Measurements from ENCODE around the gene NAT16. TPM values are rescaled to one million over a fixed set of nuclear protein-coding genes. Genes with fewer than 3 reads are reported as not detected.
A peak's percentile ranks its signal among the peaks of the same experiment; 100 is the strongest.

The NAT16 gene
- total and polyA plus RNA-seq, 9 of the 15 experiments (the other 6 are each of a cell fraction or from before 2014, with no cell fraction given) = 0.04 TPM; not detected in 8

DNA sequence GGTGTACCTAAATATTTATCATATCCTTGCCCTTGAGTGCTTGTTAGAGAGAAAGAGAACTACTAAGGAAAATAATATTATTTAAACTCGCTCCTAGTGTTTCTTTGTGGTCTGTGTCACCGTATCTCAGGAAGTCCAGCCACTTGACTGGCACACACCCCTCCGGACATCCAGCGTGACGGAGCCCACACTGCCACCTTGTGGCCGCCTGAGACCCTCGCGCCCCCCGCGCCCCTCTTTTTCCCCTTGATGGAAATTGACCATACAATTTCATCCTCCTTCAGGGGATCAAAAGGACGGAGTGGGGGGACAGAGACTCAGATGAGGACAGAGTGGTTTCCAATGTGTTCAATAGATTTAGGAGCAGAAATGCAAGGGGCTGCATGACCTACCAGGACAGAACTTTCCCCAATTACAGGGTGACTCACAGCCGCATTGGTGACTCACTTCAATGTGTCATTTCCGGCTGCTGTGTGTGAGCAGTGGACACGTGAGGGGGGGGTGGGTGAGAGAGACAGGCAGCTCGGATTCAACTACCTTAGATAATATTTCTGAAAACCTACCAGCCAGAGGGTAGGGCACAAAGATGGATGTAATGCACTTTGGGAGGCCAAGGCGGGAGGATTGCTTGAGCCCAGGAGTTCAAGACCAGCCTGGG lies 41.8 kb downstream of the NAT16 start (continued):
- TF ChIP-seq RFX7 (CRISPR knock-in tag; IDR thresholded peaks at IDR 0.05) = no peak
- TF ChIP-seq HDAC6 (IDR thresholded peaks at IDR 0.05; ENCODE audit: low read depth, low read length) = no peak
- peak; percentile 70; the same call in 1 of the 2 replicates for TF ChIP-seq TARDBP (IDR thresholded peaks at IDR 0.05)
- no peak for TF ChIP-seq MECOM (CRISPR knock-in tag; IDR thresholded peaks at IDR 0.05)
- TF ChIP-seq RBM22 (IDR thresholded peaks at IDR 0.05; ENCODE audit: low read depth, low read length, poor library complexity, severe bottlenecking) = no peak
- TF ChIP-seq PPARD (CRISPR knock-in tag; IDR thresholded peaks at IDR 0.05) = no peak
- TF ChIP-seq, protein P1, sequence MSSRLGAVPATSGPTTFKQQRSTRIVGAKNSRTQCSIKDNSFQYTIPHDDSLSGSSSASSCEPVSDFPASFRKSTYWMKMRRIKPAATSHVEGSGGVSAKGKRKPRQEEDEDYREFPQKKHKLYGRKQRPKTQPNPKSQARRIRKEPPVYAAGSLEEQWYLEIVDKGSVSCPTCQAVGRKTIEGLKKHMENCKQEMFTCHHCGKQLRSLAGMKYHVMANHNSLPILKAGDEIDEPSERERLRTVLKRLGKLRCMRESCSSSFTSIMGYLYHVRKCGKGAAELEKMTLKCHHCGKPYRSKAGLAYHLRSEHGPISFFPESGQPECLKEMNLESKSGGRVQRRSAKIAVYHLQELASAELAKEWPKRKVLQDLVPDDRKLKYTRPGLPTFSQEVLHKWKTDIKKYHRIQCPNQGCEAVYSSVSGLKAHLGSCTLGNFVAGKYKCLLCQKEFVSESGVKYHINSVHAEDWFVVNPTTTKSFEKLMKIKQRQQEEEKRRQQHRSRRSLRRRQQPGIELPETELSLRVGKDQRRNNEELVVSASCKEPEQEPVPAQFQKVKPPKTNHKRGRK (tag; IDR thresholded peaks at IDR 0.05) = no peak
- TF ChIP-seq PRMT5 (CRISPR knock-in tag; IDR thresholded peaks at IDR 0.05) = no peak
- TF ChIP-seq HCFC1 (IDR thresholded peaks at IDR 0.05; ENCODE audit: low read depth, low read length) = peak; percentile 5; the same call in 1 of the 2 replicates
- no peak for TF ChIP-seq ZNF644 (tag; IDR thresholded peaks at IDR 0.05; ENCODE audit: low read depth)
- no peak for TF ChIP-seq CREB5 (CRISPR knock-in tag; IDR thresholded peaks at IDR 0.05)
- TF ChIP-seq, protein P2, sequence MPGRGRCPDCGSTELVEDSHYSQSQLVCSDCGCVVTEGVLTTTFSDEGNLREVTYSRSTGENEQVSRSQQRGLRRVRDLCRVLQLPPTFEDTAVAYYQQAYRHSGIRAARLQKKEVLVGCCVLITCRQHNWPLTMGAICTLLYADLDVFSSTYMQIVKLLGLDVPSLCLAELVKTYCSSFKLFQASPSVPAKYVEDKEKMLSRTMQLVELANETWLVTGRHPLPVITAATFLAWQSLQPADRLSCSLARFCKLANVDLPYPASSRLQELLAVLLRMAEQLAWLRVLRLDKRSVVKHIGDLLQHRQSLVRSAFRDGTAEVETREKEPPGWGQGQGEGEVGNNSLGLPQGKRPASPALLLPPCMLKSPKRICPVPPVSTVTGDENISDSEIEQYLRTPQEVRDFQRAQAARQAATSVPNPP (IDR thresholded peaks at IDR 0.05; ENCODE audit: borderline replicate concordance, insufficient read depth, insufficient read length) = no peak
- TF ChIP-seq GATA2 (CRISPR knock-in tag; IDR thresholded peaks at IDR 0.05) = no peak
- TF ChIP-seq PHF21A (IDR thresholded peaks at IDR 0.05; ENCODE audit: borderline replicate concordance, low read depth) = no peak
- TF ChIP-seq SNIP1 (IDR thresholded peaks at IDR 0.05; ENCODE audit: low read depth) = no peak
- no peak for TF ChIP-seq BDP1 (IDR thresholded peaks at IDR 0.05; ENCODE audit: insufficient read depth, insufficient read length)
- no peak for TF ChIP-seq ZNF354B (CRISPR knock-in tag; IDR thresholded peaks at IDR 0.05)
- TF ChIP-seq ELF2 (CRISPR knock-in tag; IDR thresholded peaks at IDR 0.05) = peak; percentile 61
- TF ChIP-seq, protein P3, sequence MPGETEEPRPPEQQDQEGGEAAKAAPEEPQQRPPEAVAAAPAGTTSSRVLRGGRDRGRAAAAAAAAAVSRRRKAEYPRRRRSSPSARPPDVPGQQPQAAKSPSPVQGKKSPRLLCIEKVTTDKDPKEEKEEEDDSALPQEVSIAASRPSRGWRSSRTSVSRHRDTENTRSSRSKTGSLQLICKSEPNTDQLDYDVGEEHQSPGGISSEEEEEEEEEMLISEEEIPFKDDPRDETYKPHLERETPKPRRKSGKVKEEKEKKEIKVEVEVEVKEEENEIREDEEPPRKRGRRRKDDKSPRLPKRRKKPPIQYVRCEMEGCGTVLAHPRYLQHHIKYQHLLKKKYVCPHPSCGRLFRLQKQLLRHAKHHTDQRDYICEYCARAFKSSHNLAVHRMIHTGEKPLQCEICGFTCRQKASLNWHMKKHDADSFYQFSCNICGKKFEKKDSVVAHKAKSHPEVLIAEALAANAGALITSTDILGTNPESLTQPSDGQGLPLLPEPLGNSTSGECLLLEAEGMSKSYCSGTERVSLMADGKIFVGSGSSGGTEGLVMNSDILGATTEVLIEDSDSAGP (CRISPR knock-in tag; IDR thresholded peaks at IDR 0.05) = no peak
- peak; percentile 88; the same call in 1 of the 2 replicates for TF ChIP-seq ETS1 (conservative IDR thresholded peaks at IDR 0.05; ENCODE audit: control insufficient read depth, low read depth, low read length)
- peak; percentile 100 for TF ChIP-seq JUN (IDR thresholded peaks at IDR 0.05; ENCODE audit: borderline replicate concordance, low read depth, low read length)
- TF ChIP-seq JUN (CRISPR knock-in tag; IDR thresholded peaks at IDR 0.05; ENCODE audit: borderline replicate concordance) = peak; percentile 98; the same call in 1 of the 2 replicates
